G401.6 (cell line): ENCODE data around the gene ROBO1.
"Not testable (repeated sequence)": the region's sequence is repeated elsewhere in the genome, so short reads cannot be mapped to it uniquely, and the experiment has no call there.

Experiments
- FAIRE-seq: peaks from 2 replicates; lab custom pipeline; 2012; peaks lifted over from hg19 to GRCh38; lab: Jason Lieb, UNC

The ROBO1 gene

GRCh38 chr3:79306934-79307570 is 460.7 kb downstream of the ROBO1 start:
- FAIRE-seq = no peak

GRCh38 chr3:79299949-79300635 is 467.7 kb downstream of the ROBO1 start:
- FAIRE-seq = not testable (repeated sequence)

GRCh38 chr3:79297245-79297960 is 470.4 kb downstream of the ROBO1 start:
- no peak for FAIRE-seq

- FAIRE-seq = no peak
These were observed 480.9 kb downstream of the ROBO1 start for GRCh38 chr3:79286882-79287281.

- FAIRE-seq = no peak
These were observed 481.9 kb downstream of the ROBO1 start for GRCh38 chr3:79285871-79286270.

- FAIRE-seq = no peak
These were observed 482.4 kb downstream of the ROBO1 start for GRCh38 chr3:79285380-79285779.

- FAIRE-seq = peak; percentile 37
These were observed 483.0 kb downstream of the ROBO1 start for GRCh38 chr3:79284781-79285180.

GRCh38 chr3:79278681-79279080 is 489.1 kb downstream of the ROBO1 start:
- no peak for FAIRE-seq

- no peak for FAIRE-seq
These were observed 499.4 kb downstream of the ROBO1 start for GRCh38 chr3:79268422-79268821.

GRCh38 chr3:79264892-79265291 is 502.9 kb downstream of the ROBO1 start:
- peak; percentile 17 for FAIRE-seq

- FAIRE-seq = no peak
These were observed 504.4 kb downstream of the ROBO1 start for GRCh38 chr3:79263423-79263822.

- no peak for FAIRE-seq
These were observed 509.3 kb downstream of the ROBO1 start for GRCh38 chr3:79258479-79258878.

GRCh38 chr3:79257791-79258190 is 510.0 kb downstream of the ROBO1 start:
- FAIRE-seq = no peak

- FAIRE-seq = no peak
These were observed 512.1 kb downstream of the ROBO1 start for GRCh38 chr3:79255702-79256101.

- FAIRE-seq = no peak
These were observed 512.5 kb downstream of the ROBO1 start for GRCh38 chr3:79255292-79255691.

GRCh38 chr3:79253704-79254103 is 514.1 kb downstream of the ROBO1 start:
- no peak for FAIRE-seq

- FAIRE-seq = no peak
These were observed 514.5 kb downstream of the ROBO1 start for GRCh38 chr3:79253271-79253670.

GRCh38 chr3:79250746-79251145 is 517.1 kb downstream of the ROBO1 start:
- no peak for FAIRE-seq

GRCh38 chr3:79249701-79250100 is 518.1 kb downstream of the ROBO1 start:
- FAIRE-seq = no peak

- no peak for FAIRE-seq
These were observed 520.1 kb downstream of the ROBO1 start for GRCh38 chr3:79247725-79248043.

GRCh38 chr3:79246875-79247724 is 520.7 kb downstream of the ROBO1 start:
- FAIRE-seq = no peak

GRCh38 chr3:79245284-79246138 is 522.3 kb downstream of the ROBO1 start:
- FAIRE-seq = no peak
